Endothelial cell of umbilical vein (primary cell): ENCODE data around the gene ADGRD1. TPM values are rescaled to one million over a fixed set of nuclear protein-coding genes. Genes with fewer than 3 reads are reported as not detected.

Source experiments
- BruUV-seq: library from RNA; stranded (reverse); fragments of 400-500 nt; replicated peaks from 2 replicates; lab custom pipeline; 2021; lab: Mats Ljungman, UMichigan
- CTCF ChIA-PET: fragments of 300-600, 350-600 bp; sonication (Branson Sonifier 250); formaldehyde crosslinking; loops from one replicate; lab custom pipeline; 2021; ENCODE audit warnings: antibody characterized with exemption, inconsistent platforms; lab: Charles Lee
- POLR2A ChIA-PET: fragments of 300-600, 350-600 bp; sonication (Branson Sonifier 250); formaldehyde crosslinking; loops from one replicate; lab custom pipeline; 2021; ENCODE audit warnings: antibody characterized with exemption, inconsistent platforms; lab: Charles Lee
- DNase-seq: peaks from one replicate; pipeline ENCODE4 v3.0.0-alpha.2; 2011; ENCODE audit warnings: low read depth, low spot score
- FAIRE-seq: peaks from 2 replicates; lab custom pipeline; 2011; peaks lifted over from hg19 to GRCh38; lab: Jason Lieb, UNC
- H2AFZ ChIP-seq: 2 replicates; pipeline ENCODE4 v1.6.0; 2012; ENCODE audit warnings: low read depth, low read length, control low read depth, inconsistent platforms
- H3K27ac ChIP-seq: 2 replicates; pipeline ENCODE4 v1.5.1; 2011; ENCODE audit warnings: low read depth, mild to moderate bottlenecking, control low read depth, low read length, moderate library complexity; ENCODE audit not compliant: insufficient read depth
- H3K27me3 ChIP-seq, 2 experiments: 2 replicates each; pipeline versions ENCODE4 v1.6.0 to v1.6.1; 2011; ENCODE audit warnings: low read length in 2 of 2, mixed read lengths in 1 of 2; ENCODE audit not compliant: control insufficient read depth in 2 of 2, insufficient read depth in 2 of 2
- H3K36me3 ChIP-seq, 2 experiments: 2 replicates in 1 of 2; 3 replicates in 1 of 2; pipeline ENCODE4 v1.5.1; 2011; ENCODE audit warnings: low read length in 2 of 2, mild to moderate bottlenecking in 1 of 2, moderate library complexity in 1 of 2; ENCODE audit not compliant: control insufficient read depth in 2 of 2, insufficient read depth in 2 of 2; ENCODE audit errors: extremely low read depth in 1 of 2
- H3K4me1 ChIP-seq: 3 replicates; pipeline ENCODE4 v1.5.1; 2011; ENCODE audit warnings: mild to moderate bottlenecking, low read length; ENCODE audit not compliant: control insufficient read depth, insufficient read depth; ENCODE audit errors: extremely low read depth
- H3K4me2 ChIP-seq: 2 replicates; pipeline ENCODE4 v1.6.1; 2011; ENCODE audit warnings: low read length, control low read depth, mixed read lengths; ENCODE audit not compliant: insufficient read depth
- H3K4me3 ChIP-seq, 3 experiments: fragments of 200-600 bp in 1 of 3; sonication (generic), shearing (Covaris generic) in 1 of 3; replicated peaks in 1 of 3; 2 replicates each; pipeline ENCODE4 v1.5.1; 2011 to 2016; ENCODE audit warnings: control low read depth in 3 of 3, low read length in 3 of 3, mild to moderate bottlenecking in 2 of 3, inconsistent platforms in 1 of 3, low read depth in 1 of 3, moderate library complexity in 1 of 3; ENCODE audit not compliant: insufficient read depth in 1 of 3
- H3K79me2 ChIP-seq: 2 replicates; pipeline ENCODE4 v1.6.0; 2012; ENCODE audit warnings: low read length, inconsistent platforms; ENCODE audit not compliant: control insufficient read depth, insufficient read depth
- H3K9ac ChIP-seq: replicated peaks from 2 replicates; pipeline ENCODE3; 2011; ENCODE audit warnings: low read length, control low read depth; ENCODE audit not compliant: insufficient read depth; ENCODE audit errors: extremely low read depth
- H3K9me1 ChIP-seq: replicated peaks from 3 replicates; pipeline ENCODE4 v1.6.0; 2011; ENCODE audit warnings: mild to moderate bottlenecking, low read length; ENCODE audit not compliant: control insufficient read depth, insufficient read depth; ENCODE audit errors: extremely low read depth
- H3K9me3 ChIP-seq: replicated peaks from 2 replicates; pipeline ENCODE4 v1.5.1; 2012; ENCODE audit warnings: low read length, inconsistent platforms; ENCODE audit not compliant: control insufficient read depth, insufficient read depth
- H4K20me1 ChIP-seq: replicated peaks from 2 replicates; pipeline ENCODE3; 2011; ENCODE audit warnings: mild to moderate bottlenecking, low read length; ENCODE audit not compliant: control insufficient read depth, insufficient read depth; ENCODE audit errors: extremely low read depth
- EZH2 ChIP-seq: IDR thresholded peaks from 2 replicates; pipeline ENCODE4 v1.6.1; 2012; ENCODE audit warnings: borderline replicate concordance, low read depth, mild to moderate bottlenecking, moderate library complexity, low read length, inconsistent platforms; ENCODE audit not compliant: severe bottlenecking
- FOS ChIP-seq: IDR thresholded peaks from 2 replicates; pipeline ENCODE4 v1.6.1; 2011; ENCODE audit warnings: mild to moderate bottlenecking, low read length, moderate library complexity, borderline replicate concordance; ENCODE audit not compliant: insufficient read depth
- GATA2 ChIP-seq: IDR thresholded peaks from 2 replicates; pipeline ENCODE4 v1.7.0; 2011; ENCODE audit warnings: low read depth, mild to moderate bottlenecking, moderate library complexity, mixed read lengths, low read length; ENCODE audit not compliant: insufficient read length, insufficient read depth
- JUN ChIP-seq: IDR thresholded peaks from 2 replicates; pipeline ENCODE4 v1.6.1; 2011; ENCODE audit warnings: borderline replicate concordance, low read depth; ENCODE audit not compliant: insufficient read length, insufficient read depth
- MAX ChIP-seq: IDR thresholded peaks from 2 replicates; pipeline ENCODE4 v1.6.1; 2011; ENCODE audit not compliant: insufficient read depth, insufficient read length
- MYC ChIP-seq: IDR thresholded peaks from one replicate; pipeline ENCODE4 v1.6.1; 2011; ENCODE audit warnings: mild to moderate bottlenecking, low read depth, low read length
- POLR2A ChIP-seq: IDR thresholded peaks from 2 replicates; pipeline ENCODE4 v1.6.1; 2012; ENCODE audit warnings: low read depth, mild to moderate bottlenecking, control low read depth, low read length
- POLR2AphosphoS5 ChIP-seq: IDR thresholded peaks from 2 replicates; pipeline ENCODE4 v1.6.1; 2012; ENCODE audit warnings: low read depth, mild to moderate bottlenecking, control low read depth, low read length, moderate library complexity; ENCODE audit not compliant: insufficient read depth
- dilution Hi-C: fragments of 300-500 bp; cut with MboI; formaldehyde crosslinking; loops from one replicate; pipeline ENCODE4 v1.15.0; 2019; ENCODE audit warnings: low sequenced_read_pairs; ENCODE audit not compliant: extremely low pct_ligation_motif_present
- intact Hi-C: fragments of 100-400 bp; cut with micrococcal nuclease; formaldehyde crosslinking; loops from one replicate; pipeline ENCODE4 v1.10.0; 2022
- polyA plus RNA-seq, 4 experiments: library from polyadenylated mRNA; depleted of rRNA in 3 of 4; stranded (reverse) in 3 of 4; unstranded in 1 of 4; fragments of >200 nt; gene quantifications; 2 replicates each; pipeline versions ENCODE4 v1.2.1 to v1.2.3, GENCODE V29; 2011 to 2012; ENCODE audit warnings: missing spikeins in 1 of 4
- total RNA-seq: library from RNA; stranded (reverse); gene quantifications from 2 replicates; pipeline ENCODE4 v1.2.3, GENCODE V29; 2021
- TF ChIP-seq, protein P1 (sequence below), 2 donors: IDR thresholded peaks; 1 replicate in 1 of 2; 2 replicates in 1 of 2; pipeline ENCODE4 v1.5.1; 2011; ENCODE audit warnings: low read length in 2 of 2, mild to moderate bottlenecking in 2 of 2, moderate library complexity in 2 of 2, control low read depth in 1 of 2, inconsistent platforms in 1 of 2, low read depth in 1 of 2; ENCODE audit not compliant: insufficient read depth in 1 of 2; ENCODE audit errors: extremely low read depth in 1 of 2

The ADGRD1 gene
- total and polyA plus RNA-seq, 2 donors (not counting 3 experiments of a cell fraction or from before 2014, with no cell fraction given), result 0.07 TPM; not detected in 1

GRCh38 chr12:131046813-131047788, 93.4 kb downstream of the ADGRD1 start:
- dilution Hi-C loops, result no loop called here
- no peak for TF ChIP-seq POLR2AphosphoS5
- no peak for TF ChIP-seq FOS
- TF ChIP-seq EZH2, result no peak
- TF ChIP-seq, protein P1, sequence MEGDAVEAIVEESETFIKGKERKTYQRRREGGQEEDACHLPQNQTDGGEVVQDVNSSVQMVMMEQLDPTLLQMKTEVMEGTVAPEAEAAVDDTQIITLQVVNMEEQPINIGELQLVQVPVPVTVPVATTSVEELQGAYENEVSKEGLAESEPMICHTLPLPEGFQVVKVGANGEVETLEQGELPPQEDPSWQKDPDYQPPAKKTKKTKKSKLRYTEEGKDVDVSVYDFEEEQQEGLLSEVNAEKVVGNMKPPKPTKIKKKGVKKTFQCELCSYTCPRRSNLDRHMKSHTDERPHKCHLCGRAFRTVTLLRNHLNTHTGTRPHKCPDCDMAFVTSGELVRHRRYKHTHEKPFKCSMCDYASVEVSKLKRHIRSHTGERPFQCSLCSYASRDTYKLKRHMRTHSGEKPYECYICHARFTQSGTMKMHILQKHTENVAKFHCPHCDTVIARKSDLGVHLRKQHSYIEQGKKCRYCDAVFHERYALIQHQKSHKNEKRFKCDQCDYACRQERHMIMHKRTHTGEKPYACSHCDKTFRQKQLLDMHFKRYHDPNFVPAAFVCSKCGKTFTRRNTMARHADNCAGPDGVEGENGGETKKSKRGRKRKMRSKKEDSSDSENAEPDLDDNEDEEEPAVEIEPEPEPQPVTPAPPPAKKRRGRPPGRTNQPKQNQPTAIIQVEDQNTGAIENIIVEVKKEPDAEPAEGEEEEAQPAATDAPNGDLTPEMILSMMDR (IDR thresholded peaks at IDR 0.05; ENCODE audit: extremely low read depth in 1 of 2, insufficient read depth in 1 of 2, low read depth in 1 of 2, low read length in 2 of 2), result no peak
- TF ChIP-seq MAX, result no peak
- no peak for TF ChIP-seq GATA2
- no peak for TF ChIP-seq JUN
- no peak for TF ChIP-seq MYC
- TF ChIP-seq POLR2A, result no peak
- Histone ChIP-seq H2AFZ (no peak overlapping the region), H3K4me1 (no peaks in the 10 kb centered on the region), H3K27ac (no peak overlapping the region), H3K4me2 (no peak overlapping the region), H3K79me2 (no peaks in the 10 kb centered on the region), H4K20me1 (no peaks in the 10 kb centered on the region), H3K27me3 (no peaks in the 10 kb centered on the region), H3K9me3 (no peaks in the 10 kb centered on the region), H3K9ac (no peak overlapping the region), H3K9me1 (no peaks in the 10 kb centered on the region), H3K36me3 (no peaks in the 10 kb centered on the region), H3K4me3 (no peak overlapping the region)
- DNase-seq, result no peak
- intact Hi-C loops, result no loop called here
- no TSS peak for BruUV-seq
- POLR2A ChIA-PET, result no interaction called here
- CTCF ChIA-PET, result no interaction called here
- no peak for FAIRE-seq
